LNCAP (cell line): Measurements from ENCODE around the gene GLIS1.

Experiments
- TF ChIP-seq, protein P1 (sequence below): fragments of 450-650 bp; IDR thresholded peaks from 2 replicates; pipeline ENCODE4 v1.5.1; 2017; ENCODE audit warnings: mild to moderate bottlenecking

Gene GLIS1

DNA sequence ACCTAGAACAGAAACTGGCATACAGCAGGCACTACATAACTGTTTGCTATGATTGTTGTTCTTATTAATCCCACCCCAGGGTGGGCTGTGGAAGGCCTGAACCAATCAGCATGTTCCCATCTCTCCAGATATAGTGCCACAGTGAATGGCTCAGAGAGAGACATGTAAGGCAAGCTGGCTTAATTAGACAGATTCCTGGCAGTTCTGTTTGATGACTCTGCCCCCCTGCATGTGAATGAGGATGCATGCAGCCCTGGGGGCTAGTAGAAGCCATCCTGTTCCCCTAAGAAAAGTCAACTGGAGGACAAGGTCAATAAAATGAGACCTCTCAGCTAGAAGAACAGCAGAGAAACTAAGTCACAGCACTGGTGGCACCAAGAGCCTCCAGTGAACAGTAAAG is 130.3 kb downstream of the GLIS1 start:
- TF ChIP-seq, protein P1, sequence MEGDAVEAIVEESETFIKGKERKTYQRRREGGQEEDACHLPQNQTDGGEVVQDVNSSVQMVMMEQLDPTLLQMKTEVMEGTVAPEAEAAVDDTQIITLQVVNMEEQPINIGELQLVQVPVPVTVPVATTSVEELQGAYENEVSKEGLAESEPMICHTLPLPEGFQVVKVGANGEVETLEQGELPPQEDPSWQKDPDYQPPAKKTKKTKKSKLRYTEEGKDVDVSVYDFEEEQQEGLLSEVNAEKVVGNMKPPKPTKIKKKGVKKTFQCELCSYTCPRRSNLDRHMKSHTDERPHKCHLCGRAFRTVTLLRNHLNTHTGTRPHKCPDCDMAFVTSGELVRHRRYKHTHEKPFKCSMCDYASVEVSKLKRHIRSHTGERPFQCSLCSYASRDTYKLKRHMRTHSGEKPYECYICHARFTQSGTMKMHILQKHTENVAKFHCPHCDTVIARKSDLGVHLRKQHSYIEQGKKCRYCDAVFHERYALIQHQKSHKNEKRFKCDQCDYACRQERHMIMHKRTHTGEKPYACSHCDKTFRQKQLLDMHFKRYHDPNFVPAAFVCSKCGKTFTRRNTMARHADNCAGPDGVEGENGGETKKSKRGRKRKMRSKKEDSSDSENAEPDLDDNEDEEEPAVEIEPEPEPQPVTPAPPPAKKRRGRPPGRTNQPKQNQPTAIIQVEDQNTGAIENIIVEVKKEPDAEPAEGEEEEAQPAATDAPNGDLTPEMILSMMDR: no peak

DNA sequence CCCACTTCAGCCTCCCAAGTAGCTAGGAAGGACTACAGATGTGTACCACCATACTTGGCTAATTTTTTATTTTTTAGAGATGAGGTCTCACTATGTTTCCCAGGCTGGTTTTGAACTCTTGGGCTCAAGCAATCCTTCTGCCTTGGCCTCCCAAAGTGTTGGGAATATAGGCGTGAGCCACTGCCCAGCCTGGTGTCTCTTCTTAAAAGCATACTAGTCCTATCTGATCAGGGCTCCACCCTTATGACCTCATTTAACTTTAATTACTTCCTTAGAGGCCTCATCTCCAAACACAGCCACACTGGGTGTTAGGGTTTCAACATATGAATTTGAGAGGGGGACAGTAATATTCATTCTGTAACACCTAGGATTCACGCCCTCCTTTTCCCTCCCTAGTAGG is 130.9 kb downstream of the GLIS1 start:
- TF ChIP-seq, protein P1: no peak

GRCh38 chr1:53606651-53607051 is 132.3 kb downstream of the GLIS1 start:
- TF ChIP-seq, protein P1: no peak

DNA sequence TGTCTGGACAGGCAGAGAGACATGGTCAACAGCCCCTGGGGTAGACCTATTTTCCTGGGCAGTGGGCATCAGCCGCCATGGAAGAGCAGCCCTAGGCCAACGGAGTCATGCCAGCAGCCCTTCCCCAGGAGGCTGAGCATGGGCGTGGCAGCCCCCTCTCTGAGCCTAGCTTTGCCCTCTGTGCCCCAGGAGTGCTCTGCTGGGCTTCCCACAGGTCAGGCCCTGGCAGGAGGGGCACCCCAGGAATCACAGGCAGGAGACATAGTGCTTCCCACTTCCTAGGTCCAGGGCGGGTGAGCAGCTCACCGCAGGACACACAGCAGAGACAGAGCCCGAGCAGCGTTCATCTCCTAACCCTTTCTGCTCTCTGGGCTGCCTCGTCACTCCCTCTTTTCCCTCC is 132.8 kb downstream of the GLIS1 start:
- TF ChIP-seq, protein P1: no peak

DNA sequence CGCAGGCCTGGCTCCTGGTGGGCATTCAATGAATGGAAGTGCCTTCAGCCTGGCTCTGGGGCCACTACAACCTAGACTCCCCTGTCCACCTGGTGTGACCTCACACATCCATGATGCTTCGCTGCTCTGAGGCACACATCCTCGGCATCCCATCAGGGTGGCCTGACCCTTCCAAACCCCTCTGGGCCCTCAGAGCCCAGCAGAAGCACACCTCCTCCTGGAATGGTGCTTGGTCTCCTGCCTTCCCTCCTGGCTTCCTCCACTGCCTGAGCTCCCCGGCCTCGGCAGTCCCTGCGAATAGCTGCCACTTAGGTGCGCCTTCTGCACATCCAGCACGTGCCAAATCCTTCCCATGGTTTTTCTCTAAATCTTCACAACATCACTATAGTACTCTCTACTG is 133.8 kb downstream of the GLIS1 start:
- TF ChIP-seq, protein P1: no peak

- TF ChIP-seq, protein P1: no peak
Observed at GRCh38 chr1:53604291-53604919, 134.6 kb downstream of the GLIS1 start.

DNA sequence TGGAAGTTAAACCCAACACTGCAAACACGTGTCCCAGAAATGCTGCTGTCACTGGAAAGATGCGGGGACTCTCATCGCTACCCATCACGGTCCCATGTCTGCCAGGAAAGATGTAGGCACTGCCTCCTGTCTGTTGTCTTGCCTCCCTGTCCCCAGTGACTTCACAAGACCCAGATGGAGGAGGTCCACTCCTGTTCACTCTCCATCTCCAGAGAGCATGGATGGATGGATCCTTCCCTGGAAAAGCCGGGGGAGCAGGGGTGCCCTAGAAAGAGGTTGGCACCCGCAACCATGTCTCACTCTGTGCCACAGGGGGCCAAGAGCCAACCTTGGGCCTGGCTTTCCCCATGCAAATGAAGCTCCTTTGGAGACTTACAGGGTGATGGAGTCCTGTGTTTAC is 135.5 kb downstream of the GLIS1 start:
- TF ChIP-seq, protein P1: no peak
